Neural cell (in vitro differentiated cells): ENCODE data around the gene FAM163B. TPM values are rescaled to one million over a fixed set of nuclear protein-coding genes. Genes with fewer than 3 reads are reported as not detected.

ENCODE experiments used
- H2AFZ ChIP-seq: fragments of 200-600, 300-800 bp; sonication (generic), shearing (Covaris generic); 2 replicates; pipeline ENCODE4 v1.6.0; 2014; ENCODE audit warnings: low read depth, mild to moderate bottlenecking, antibody characterized with exemption, low read length, moderate library complexity
- H3F3A ChIP-seq: fragments of 200-600 bp; shearing (Covaris generic); 2 replicates; pipeline ENCODE4 v1.6.1; 2016; ENCODE audit warnings: mild to moderate bottlenecking, moderate library complexity, mixed read lengths, antibody characterized with exemption, low read length; ENCODE audit not compliant: insufficient read depth, poor library complexity, severe bottlenecking
- H3K27ac ChIP-seq: fragments of 200-600, 300-800 bp; sonication (generic), shearing (Covaris generic); 2 replicates; pipeline ENCODE4 v1.5.1; 2014; ENCODE audit warnings: mild to moderate bottlenecking, low read length, moderate library complexity
- H3K27me3 ChIP-seq: fragments of 300-800, 200-600 bp; sonication (generic), shearing (Covaris generic); 2 replicates; pipeline ENCODE4 v1.6.0; 2014; ENCODE audit warnings: mild to moderate bottlenecking, low read depth, low read length, moderate library complexity; ENCODE audit not compliant: insufficient read depth
- H3K36me3 ChIP-seq: fragments of 300-800, 200-600 bp; sonication (generic), shearing (Covaris generic); 2 replicates; pipeline ENCODE4 v1.5.1; 2014; ENCODE audit warnings: mild to moderate bottlenecking, antibody characterized with exemption, low read length, moderate library complexity; ENCODE audit not compliant: insufficient read depth
- H3K4me2 ChIP-seq: fragments of 300-800, 200-600 bp; sonication (generic), shearing (Covaris generic); 2 replicates; pipeline ENCODE4 v1.6.0; 2014; ENCODE audit warnings: mild to moderate bottlenecking, low read length
- H3K4me3 ChIP-seq: fragments of 300-800, 200-600 bp; sonication (generic), shearing (Covaris generic); 2 replicates; pipeline ENCODE4 v1.5.1; 2014; ENCODE audit warnings: mild to moderate bottlenecking, low read length, moderate library complexity
- H3K79me2 ChIP-seq: fragments of 200-600 bp; shearing (Covaris generic); replicated peaks from 2 replicates; pipeline ENCODE4 v1.6.0; 2014; ENCODE audit warnings: mild to moderate bottlenecking, low read length, moderate library complexity; ENCODE audit not compliant: insufficient read depth
- H3K9ac ChIP-seq: fragments of 300-800, 200-600 bp; sonication (generic), shearing (Covaris generic); 2 replicates; pipeline ENCODE4 v1.6.1; 2016; ENCODE audit warnings: mild to moderate bottlenecking, low read length, mixed read lengths
- H3K9me2 ChIP-seq: fragments of 200-600 bp; shearing (Covaris generic); 2 replicates; pipeline ENCODE4 v1.6.1; 2016; ENCODE audit warnings: mild to moderate bottlenecking, low read length, mixed read lengths; ENCODE audit not compliant: insufficient read depth
- H3K9me3 ChIP-seq: fragments of 200-600, 300-800 bp; sonication (generic), shearing (Covaris generic); 2 replicates; pipeline ENCODE4 v1.6.1; 2016; ENCODE audit warnings: mild to moderate bottlenecking, mixed run types, low read length, moderate library complexity, mixed read lengths
- H4K20me1 ChIP-seq: fragments of 200-600 bp; shearing (Covaris generic); 2 replicates; pipeline ENCODE4 v1.6.1; 2016; ENCODE audit warnings: mild to moderate bottlenecking, mixed run types; ENCODE audit not compliant: insufficient read depth
- EZH2 ChIP-seq: fragments of 200-600, 300-800 bp; shearing (Covaris generic), sonication (generic); IDR thresholded peaks from 2 replicates; pipeline ENCODE4 v1.6.1; 2014; ENCODE audit warnings: antibody characterized with exemption, low read length, borderline replicate concordance, mild to moderate bottlenecking; ENCODE audit not compliant: insufficient read depth, poor library complexity, severe bottlenecking
- POLR2AphosphoS5 ChIP-seq: IDR thresholded peaks from 2 replicates; pipeline ENCODE4 v1.6.1; 2012
- RAD21 ChIP-seq: fragments of 450-650 bp; conservative IDR thresholded peaks from 2 replicates; pipeline ENCODE4 v1.6.1; 2014; ENCODE audit warnings: antibody characterized with exemption, mild to moderate bottlenecking, moderate library complexity
- REST ChIP-seq: IDR thresholded peaks from 2 replicates; pipeline ENCODE4 v1.6.1; 2012; ENCODE audit warnings: borderline replicate concordance
- SMC3 ChIP-seq: fragments of 450-650 bp; conservative IDR thresholded peaks from 2 replicates; pipeline ENCODE4 v1.6.1; 2014; ENCODE audit warnings: antibody characterized with exemption, mild to moderate bottlenecking, moderate library complexity; ENCODE audit not compliant: poor library complexity
- TAF1 ChIP-seq: IDR thresholded peaks from 2 replicates; pipeline ENCODE4 v1.6.1; 2012; ENCODE audit warnings: low read depth
- polyA plus RNA-seq: library from polyadenylated mRNA; depleted of rRNA; stranded (reverse); fragments of >200 nt; gene quantifications from 2 replicates; pipeline ENCODE4 v1.2.3, GENCODE V29; 2014
- TF ChIP-seq, protein P1 (sequence below): fragments of 450-650 bp; IDR thresholded peaks from 2 replicates; pipeline ENCODE4 v1.5.1; 2014; ENCODE audit warnings: antibody characterized with exemption, mild to moderate bottlenecking, moderate library complexity; ENCODE audit not compliant: poor library complexity, severe bottlenecking

FAM163B gene
- polyA plus RNA-seq, 1 donor from 2014 or later, result 1.5 TPM

DNA sequence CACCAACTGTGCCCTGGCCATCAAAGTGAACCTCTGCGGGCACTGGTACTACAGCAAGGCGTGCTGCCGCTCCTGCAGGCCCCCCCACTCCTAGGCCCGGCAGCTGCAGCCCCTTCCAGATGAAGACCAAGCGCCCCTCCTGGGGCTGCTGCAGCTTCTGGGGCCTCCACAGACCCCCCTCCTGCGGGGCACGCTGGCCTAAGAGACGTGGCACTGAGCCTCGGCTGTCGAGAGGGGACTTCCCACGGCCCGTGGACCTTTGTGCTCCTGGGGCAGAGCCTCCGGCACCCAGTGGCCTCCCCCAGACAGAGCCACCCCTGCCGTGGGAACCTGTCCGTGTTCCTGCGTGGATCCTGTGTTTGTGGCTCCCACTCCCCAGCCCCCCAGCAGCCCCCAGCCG, 34.4 kb downstream of the FAM163B start:
- no peak for TF ChIP-seq EZH2
- TF ChIP-seq SMC3, result no peak
- no peak for TF ChIP-seq RAD21
- no peak for TF ChIP-seq TAF1
- TF ChIP-seq POLR2AphosphoS5, result no peak
- TF ChIP-seq, protein P1, sequence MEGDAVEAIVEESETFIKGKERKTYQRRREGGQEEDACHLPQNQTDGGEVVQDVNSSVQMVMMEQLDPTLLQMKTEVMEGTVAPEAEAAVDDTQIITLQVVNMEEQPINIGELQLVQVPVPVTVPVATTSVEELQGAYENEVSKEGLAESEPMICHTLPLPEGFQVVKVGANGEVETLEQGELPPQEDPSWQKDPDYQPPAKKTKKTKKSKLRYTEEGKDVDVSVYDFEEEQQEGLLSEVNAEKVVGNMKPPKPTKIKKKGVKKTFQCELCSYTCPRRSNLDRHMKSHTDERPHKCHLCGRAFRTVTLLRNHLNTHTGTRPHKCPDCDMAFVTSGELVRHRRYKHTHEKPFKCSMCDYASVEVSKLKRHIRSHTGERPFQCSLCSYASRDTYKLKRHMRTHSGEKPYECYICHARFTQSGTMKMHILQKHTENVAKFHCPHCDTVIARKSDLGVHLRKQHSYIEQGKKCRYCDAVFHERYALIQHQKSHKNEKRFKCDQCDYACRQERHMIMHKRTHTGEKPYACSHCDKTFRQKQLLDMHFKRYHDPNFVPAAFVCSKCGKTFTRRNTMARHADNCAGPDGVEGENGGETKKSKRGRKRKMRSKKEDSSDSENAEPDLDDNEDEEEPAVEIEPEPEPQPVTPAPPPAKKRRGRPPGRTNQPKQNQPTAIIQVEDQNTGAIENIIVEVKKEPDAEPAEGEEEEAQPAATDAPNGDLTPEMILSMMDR, result no peak
- no peaks in the 10 kb centered on the region for H3K36me3 ChIP-seq

DNA sequence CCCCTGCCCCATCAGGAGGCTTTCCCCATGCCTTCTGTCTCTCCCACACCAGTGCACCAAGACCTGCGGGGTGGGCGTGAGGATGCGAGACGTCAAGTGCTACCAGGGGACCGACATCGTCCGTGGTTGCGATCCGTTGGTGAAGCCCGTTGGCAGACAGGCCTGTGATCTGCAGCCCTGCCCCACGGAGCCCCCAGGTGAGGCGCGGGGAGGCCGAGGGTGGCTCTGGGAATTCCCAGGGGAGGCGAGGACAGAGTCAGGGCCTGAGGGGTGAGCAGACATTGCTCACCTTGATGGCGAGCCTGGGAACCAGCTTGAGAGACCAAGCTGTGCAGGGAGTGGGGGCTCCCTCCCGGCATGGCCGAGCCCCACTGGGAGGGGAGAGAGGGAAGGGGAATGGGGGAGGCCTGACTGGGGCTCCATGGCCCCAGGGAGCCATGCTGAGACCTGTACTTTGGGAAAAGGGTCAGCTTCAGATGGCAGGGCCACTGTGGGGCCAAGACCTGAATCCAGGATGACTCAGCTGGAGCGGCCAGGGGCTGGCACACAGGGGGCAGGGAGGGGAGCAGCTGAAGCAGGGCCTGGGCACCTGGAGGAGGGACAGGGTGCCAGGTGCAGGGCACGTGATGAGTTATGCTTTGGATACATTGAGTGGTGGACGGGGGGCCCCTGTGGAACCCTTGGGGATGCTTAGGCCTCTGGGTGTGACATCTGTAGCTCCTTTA, 35.2 kb downstream of the FAM163B start:
- Histone ChIP-seq H3K36me3 (no peaks in the 10 kb centered on the region), H4K20me1 (no peaks in the 10 kb centered on the region)

More for the DNA sequence above, 34.4 kb downstream of the FAM163B start:
- H3K9me3 ChIP-seq, result no peaks in the 10 kb centered on the region
- no peaks in the 10 kb centered on the region for H3K27me3 ChIP-seq
- H3K79me2 ChIP-seq, result no peaks in the 10 kb centered on the region
- no peaks in the 10 kb centered on the region for H4K20me1 ChIP-seq
- no peak overlapping the region for H2AFZ ChIP-seq
- H3K9ac ChIP-seq, result no peak overlapping the region
- H3K27ac ChIP-seq, result no peak overlapping the region
- H3F3A ChIP-seq, result no peaks in the 10 kb centered on the region
- H3K9me2 ChIP-seq, result no peaks in the 10 kb centered on the region
- H3K4me3 ChIP-seq, result no peak overlapping the region
- H3K4me2 ChIP-seq, result no peak overlapping the region

More for the DNA sequence above, 35.2 kb downstream of the FAM163B start:
- H3K27ac ChIP-seq, result no peak overlapping the region
- H3K9me3 ChIP-seq, result no peaks in the 10 kb centered on the region
- no peak overlapping the region for H2AFZ ChIP-seq
- no peak overlapping the region for H3K9ac ChIP-seq
- TF ChIP-seq, protein P1, result no peak
- TF ChIP-seq SMC3 (no peak), EZH2 (no peak), RAD21 (no peak), REST (no peak)
- no peak overlapping the region for H3K4me2 ChIP-seq
- no peaks in the 10 kb centered on the region for H3K27me3 ChIP-seq
- H3K79me2 ChIP-seq, result no peaks in the 10 kb centered on the region
- no peaks in the 10 kb centered on the region for H3F3A ChIP-seq
- no peak overlapping the region for H3K4me3 ChIP-seq
- H3K9me2 ChIP-seq, result no peaks in the 10 kb centered on the region
